Measurements from ENCODE around the gene DBF4B. TPM values are rescaled to one million over a fixed set of nuclear protein-coding genes. Genes with fewer than 3 reads are reported as not detected.
A peak's percentile ranks its signal among the peaks of the same experiment; 100 is the strongest.
"Not testable (repeated sequence)": the region's sequence is repeated elsewhere in the genome, so short reads cannot be mapped to it uniquely, and the experiment has no call there.

DBF4B gene
- total RNA-seq, 4 donors from 2014 or later = 3.5 to 8.9 (median 3.7) TPM

GRCh38 chr17:44707755-44708400, 587 bp upstream of the DBF4B start:
- WGBS = 16% methylated on average over 4 of the region's 4 CpGs
- H3K36me3 ChIP-seq = no peaks in the 10 kb centered on the region
- peaks cover 20% of the 10 kb centered on the region for H3K4me1 ChIP-seq
- H3K9me3 ChIP-seq = no peaks in the 10 kb centered on the region
- peak overlapping the region; percentile 63 for H3K27ac ChIP-seq
- H3K4me3 ChIP-seq = peak overlapping the region; percentile 78
- no peaks in the 10 kb centered on the region for H3K27me3 ChIP-seq
- TF ChIP-seq POLR2AphosphoS5 (IDR thresholded peaks at IDR 0.05) = no peak
- TF ChIP-seq EP300 (IDR thresholded peaks at IDR 0.05) = no peak
- TF ChIP-seq, protein P1, sequence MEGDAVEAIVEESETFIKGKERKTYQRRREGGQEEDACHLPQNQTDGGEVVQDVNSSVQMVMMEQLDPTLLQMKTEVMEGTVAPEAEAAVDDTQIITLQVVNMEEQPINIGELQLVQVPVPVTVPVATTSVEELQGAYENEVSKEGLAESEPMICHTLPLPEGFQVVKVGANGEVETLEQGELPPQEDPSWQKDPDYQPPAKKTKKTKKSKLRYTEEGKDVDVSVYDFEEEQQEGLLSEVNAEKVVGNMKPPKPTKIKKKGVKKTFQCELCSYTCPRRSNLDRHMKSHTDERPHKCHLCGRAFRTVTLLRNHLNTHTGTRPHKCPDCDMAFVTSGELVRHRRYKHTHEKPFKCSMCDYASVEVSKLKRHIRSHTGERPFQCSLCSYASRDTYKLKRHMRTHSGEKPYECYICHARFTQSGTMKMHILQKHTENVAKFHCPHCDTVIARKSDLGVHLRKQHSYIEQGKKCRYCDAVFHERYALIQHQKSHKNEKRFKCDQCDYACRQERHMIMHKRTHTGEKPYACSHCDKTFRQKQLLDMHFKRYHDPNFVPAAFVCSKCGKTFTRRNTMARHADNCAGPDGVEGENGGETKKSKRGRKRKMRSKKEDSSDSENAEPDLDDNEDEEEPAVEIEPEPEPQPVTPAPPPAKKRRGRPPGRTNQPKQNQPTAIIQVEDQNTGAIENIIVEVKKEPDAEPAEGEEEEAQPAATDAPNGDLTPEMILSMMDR (IDR thresholded peaks at IDR 0.05) = no peak
- no peak for TF ChIP-seq POLR2A (IDR thresholded peaks at IDR 0.05)
- peak in 1 of 2 donors; percentile 1 for DNase-seq (ENCODE audit: low spot score in 2 of 2)

GRCh38 chr17:44719444-44719843, 11.0 kb downstream of the DBF4B start:
- Histone ChIP-seq H3K27ac (no peak overlapping the region), H3K36me3 (peaks cover 9% of the 10 kb centered on the region), H3K4me1 (no peaks in the 10 kb centered on the region), H3K4me3 (no peak overlapping the region), H3K27me3 (no peaks in the 10 kb centered on the region), H3K9me3 (no peaks in the 10 kb centered on the region)
- TF ChIP-seq, protein P1 (IDR thresholded peaks at IDR 0.05) = no peak
- no peak for TF ChIP-seq POLR2AphosphoS5 (IDR thresholded peaks at IDR 0.05)
- TF ChIP-seq EP300 (IDR thresholded peaks at IDR 0.05) = no peak
- no peak for TF ChIP-seq POLR2A (IDR thresholded peaks at IDR 0.05)
- 87% methylated on average over 1 of the region's 1 CpG for WGBS
- DNase-seq (ENCODE audit: low spot score in 2 of 2) = no peak

GRCh38 chr17:44722254-44722653, 13.8 kb downstream of the DBF4B start:
- H3K4me1 ChIP-seq = no peaks in the 10 kb centered on the region
- DNase-seq (ENCODE audit: low spot score in 2 of 2) = peak in 1 of 2 donors; percentile 41
- H3K27me3 ChIP-seq = no peaks in the 10 kb centered on the region
- H3K27ac ChIP-seq = no peak overlapping the region
- H3K36me3 ChIP-seq = peaks cover 9% of the 10 kb centered on the region
- H3K9me3 ChIP-seq = no peaks in the 10 kb centered on the region
- TF ChIP-seq, protein P1 (IDR thresholded peaks at IDR 0.05) = no peak
- TF ChIP-seq POLR2AphosphoS5 (IDR thresholded peaks at IDR 0.05) (no peak), EP300 (IDR thresholded peaks at IDR 0.05) (no peak), POLR2A (IDR thresholded peaks at IDR 0.05) (no peak)
- H3K4me3 ChIP-seq = no peak overlapping the region
- WGBS = 84% methylated on average over 5 of the region's 5 CpGs

- not testable (repeated sequence) for H3K4me1 ChIP-seq, H3K9me3 ChIP-seq, H3K4me3 ChIP-seq, H3K27me3 ChIP-seq, H3K27ac ChIP-seq
- peaks cover 20% of the 10 kb centered on the region for H3K36me3 ChIP-seq
- 96% methylated on average over 6 of the region's 6 CpGs for WGBS
- peak in 1 of 2 donors; percentile 58 for DNase-seq (ENCODE audit: low spot score in 2 of 2)
Observed at GRCh38 chr17:44726121-44726520, 17.7 kb downstream of the DBF4B start.

- Histone ChIP-seq H3K4me3 (no peak overlapping the region), H3K4me1 (no peaks in the 10 kb centered on the region), H3K27me3 (no peaks in the 10 kb centered on the region), H3K9me3 (no peaks in the 10 kb centered on the region), H3K36me3 (peaks cover 20% of the 10 kb centered on the region), H3K27ac (no peak overlapping the region)
- DNase-seq (ENCODE audit: low spot score in 2 of 2) = no peak
- TF ChIP-seq, protein P1 (IDR thresholded peaks at IDR 0.05) = no peak
- no peak for TF ChIP-seq POLR2AphosphoS5 (IDR thresholded peaks at IDR 0.05)
- no peak for TF ChIP-seq POLR2A (IDR thresholded peaks at IDR 0.05)
- no peak for TF ChIP-seq EP300 (IDR thresholded peaks at IDR 0.05)
- WGBS = 88% methylated on average over 4 of the region's 5 CpGs
Observed at GRCh38 chr17:44733753-44734152, 25.3 kb downstream of the DBF4B start.

- DNase-seq (ENCODE audit: low spot score in 2 of 2) = no peak
- Histone ChIP-seq H3K27me3 (no peaks in the 10 kb centered on the region), H3K4me1 (no peaks in the 10 kb centered on the region), H3K9me3 (no peaks in the 10 kb centered on the region), H3K27ac (no peak overlapping the region), H3K36me3 (peaks cover 20% of the 10 kb centered on the region), H3K4me3 (no peak overlapping the region)
- TF ChIP-seq, protein P1 (IDR thresholded peaks at IDR 0.05) = no peak
- TF ChIP-seq POLR2A (IDR thresholded peaks at IDR 0.05) (no peak), EP300 (IDR thresholded peaks at IDR 0.05) (no peak), POLR2AphosphoS5 (IDR thresholded peaks at IDR 0.05) (no peak)
- 96% methylated on average over 2 of the region's 2 CpGs for WGBS
Observed at GRCh38 chr17:44734272-44734671, 25.8 kb downstream of the DBF4B start.
